ENCODE data around the gene GGT1. TPM values are rescaled to one million over a fixed set of nuclear protein-coding genes. Genes with fewer than 3 reads are reported as not detected.
"Not testable (repeated sequence)": the region's sequence is repeated elsewhere in the genome, so short reads cannot be mapped to it uniquely, and the experiment has no call there.

GGT1 gene
- total and polyA plus RNA-seq, 2 of the 8 experiments (the other 6 are each of a cell fraction or from before 2014, with no cell fraction given) = 14.4 to 29.2 TPM

DNA sequence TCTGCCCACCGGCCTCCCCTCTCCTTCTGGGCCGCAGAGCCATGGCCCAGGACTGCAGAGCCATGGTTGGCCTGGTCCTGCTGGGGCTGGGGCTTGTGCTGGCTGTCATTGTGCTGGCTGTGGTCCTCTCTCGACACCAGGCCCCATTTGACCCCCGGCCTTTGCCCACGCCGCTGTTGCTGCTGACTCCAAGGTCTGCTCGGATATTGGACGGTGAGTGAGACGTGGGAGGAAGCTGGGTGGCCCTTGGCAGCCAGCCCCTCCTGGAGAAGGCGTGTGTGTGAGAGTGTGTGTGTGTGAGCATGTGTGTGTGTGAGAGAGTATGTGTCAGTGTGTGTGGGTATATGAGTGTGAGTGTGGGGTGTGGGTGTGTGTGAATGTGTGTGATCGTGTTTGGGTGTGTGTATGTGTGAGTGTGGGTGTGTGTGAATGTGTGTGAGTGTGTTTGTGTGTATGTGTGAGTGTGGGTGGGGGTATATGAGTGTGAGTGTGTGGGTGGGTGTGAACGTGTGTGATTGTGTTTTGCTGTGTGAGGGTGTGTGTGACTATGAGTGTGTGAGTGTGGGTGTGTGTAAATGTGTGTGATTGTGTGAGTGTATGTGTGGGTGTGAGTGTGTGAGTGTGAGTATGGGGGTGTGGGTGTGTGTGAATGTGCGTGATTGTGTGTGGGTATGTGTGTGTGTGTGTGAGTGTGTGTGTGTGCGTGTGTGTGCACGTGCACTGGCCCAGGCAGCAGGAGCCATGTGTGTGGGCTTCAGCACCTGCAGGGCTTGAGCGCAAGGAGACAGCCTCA is 30.4 kb downstream of the GGT1 start:
- H2BK20ac ChIP-seq (ENCODE audit: low read length); H3K27ac ChIP-seq (ENCODE audit: low read depth, low read length); H3K18ac ChIP-seq (ENCODE audit: extremely low read depth, low read length); H3K9ac ChIP-seq (replicated peaks in 1 of 4; ENCODE audit: extremely low read depth in 1 of 4, low read depth in 3 of 4, low read length in 3 of 4); H3K36me3 ChIP-seq (ENCODE audit: control insufficient read depth in 2 of 4, insufficient read depth in 4 of 4, low read length in 3 of 4); H3K14ac ChIP-seq (ENCODE audit: insufficient read length); H3K4me2 ChIP-seq (ENCODE audit: insufficient read depth in 1 of 2, low read depth in 2 of 2, low read length in 2 of 2); H3K79me1 ChIP-seq (ENCODE audit: low read depth, low read length); H3K23me2 ChIP-seq (ENCODE audit: low read depth, low read length); DNase-seq (ENCODE audit: low read depth in 1 of 2, low spot score in 2 of 2); H4K20me1 ChIP-seq (replicated peaks in 1 of 2; ENCODE audit: control insufficient read depth in 1 of 2, insufficient read depth in 2 of 2, low read length in 2 of 2); H4K8ac ChIP-seq (ENCODE audit: extremely low read depth, insufficient read depth, low read length); H3K4ac ChIP-seq (replicated peaks; ENCODE audit: insufficient read length, low read depth, low read length); H3K9me3 ChIP-seq (ENCODE audit: insufficient read depth in 2 of 2, low read depth in 1 of 2, low read length in 1 of 2); POLR2A ChIA-PET (ENCODE audit: partially characterized antibody); H2BK120ac ChIP-seq (replicated peaks; ENCODE audit: low read depth, low read length); H3K4me1 ChIP-seq (replicated peaks in 1 of 4; ENCODE audit: control insufficient read depth in 3 of 4, insufficient read depth in 4 of 4, low read length in 3 of 4); FAIRE-seq; H4K91ac ChIP-seq (replicated peaks; ENCODE audit: insufficient read length, low read length); H3K27me3 ChIP-seq (replicated peaks in 1 of 4; ENCODE audit: control insufficient read depth in 3 of 4, extremely low read depth in 1 of 4, insufficient read depth in 3 of 4, low read length in 3 of 4); H3K79me2 ChIP-seq (ENCODE audit: control insufficient read depth in 1 of 2, insufficient read depth in 2 of 2, low read length in 2 of 2); CTCF ChIA-PET (ENCODE audit: partially characterized antibody); H2AFZ ChIP-seq (ENCODE audit: low read length); H4K5ac ChIP-seq (ENCODE audit: insufficient read length, low read depth, low read length); H3K23ac ChIP-seq (ENCODE audit: insufficient read length); H3K4me3 ChIP-seq (ENCODE audit: extremely low read depth in 1 of 4, insufficient read depth in 2 of 4, low read depth in 3 of 4, low read length in 4 of 4): not testable (repeated sequence)
- 92 to 100% methylated on average over 1 to 16 of the region's 16 CpGs for WGBS, 2 experiments (ENCODE audit: extremely low coverage in 1 of 2, insufficient coverage in 1 of 2, insufficient read length in 1 of 2, insufficient replicate concordance in 2 of 2, low coverage in 1 of 2, low lambda C conversion rate in 2 of 2, missing lambda C conversion rate in 1 of 2)
- Histone ChIP-seq H3K56ac (replicated peaks; ENCODE audit: insufficient read length, low read depth, low read length) (peak overlapping the region; percentile 46), H2BK5ac (ENCODE audit: low read depth, low read length) (peak overlapping the region; percentile 82; the same call in 1 of the 2 replicates), H2BK12ac (ENCODE audit: low read depth, low read length) (peak overlapping the region; percentile 97; the same call in 1 of the 2 replicates), H2AK5ac (ENCODE audit: low read depth, low read length) (peak overlapping the region; percentile 90; the same call in 1 of the 2 replicates), H2BK15ac (ENCODE audit: low read length) (peak overlapping the region; percentile 100; the same call in 1 of the 2 replicates)

All from H1 (cell line).